ENCODE results near the gene SLC18A3.

The SLC18A3 gene

GRCh38 chr10:49627644-49628247 is 17.6 kb downstream of the SLC18A3 start:
- no peak for DNase-seq (ENCODE audit: low spot score)

DNA sequence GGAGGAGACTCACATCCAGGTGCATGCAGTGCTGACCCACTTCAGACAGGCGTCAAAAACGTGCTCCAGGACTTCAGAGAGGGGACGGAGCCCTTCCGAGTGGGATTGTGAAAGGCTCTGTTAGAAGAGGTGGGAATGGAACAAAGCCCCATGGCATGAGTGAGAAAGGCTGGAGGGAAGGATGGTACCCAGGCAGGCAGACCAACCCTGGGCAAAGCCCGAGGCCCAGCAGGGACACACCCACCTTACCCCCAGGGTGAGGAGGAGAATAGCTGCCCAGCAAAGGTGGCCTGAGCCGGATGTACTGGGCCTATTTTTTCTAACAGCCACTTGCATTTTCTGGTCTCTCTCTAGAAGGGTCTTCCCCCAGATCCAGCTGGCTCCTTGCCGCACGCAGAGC is 18.5 kb downstream of the SLC18A3 start:
- DNase-seq (ENCODE audit: low spot score), result no peak

DNA sequence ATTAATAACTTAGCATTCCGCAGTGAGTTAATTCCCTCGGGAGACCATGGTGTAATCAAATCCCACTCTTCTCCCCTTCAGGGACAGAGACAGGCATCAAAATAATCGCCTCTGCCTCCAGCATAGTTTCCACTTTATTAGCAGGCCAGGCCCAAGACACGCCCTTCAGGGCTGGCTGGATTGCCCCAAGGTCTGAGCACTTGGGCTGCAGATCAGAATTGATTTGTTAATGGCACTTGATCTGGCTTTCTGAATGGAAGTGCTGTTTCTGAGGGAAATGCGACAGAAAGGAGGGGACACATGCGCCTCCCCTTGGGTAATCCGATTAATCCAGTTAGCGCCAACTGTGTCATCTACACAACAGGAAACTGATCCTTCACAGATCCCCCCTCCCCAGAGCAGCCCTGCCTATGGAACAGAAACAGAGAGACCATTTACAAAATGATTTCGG is 19.3 kb downstream of the SLC18A3 start:
- no peak for DNase-seq (ENCODE audit: low spot score)

- no peak for DNase-seq (ENCODE audit: low spot score)
These were observed 21.9 kb downstream of the SLC18A3 start for GRCh38 chr10:49631975-49632374.

GRCh38 chr10:49632406-49633317 is 22.6 kb downstream of the SLC18A3 start:
- no peak for DNase-seq (ENCODE audit: low spot score)

GRCh38 chr10:49633327-49634068 is 23.4 kb downstream of the SLC18A3 start:
- DNase-seq (ENCODE audit: low spot score), result no peak

DNA sequence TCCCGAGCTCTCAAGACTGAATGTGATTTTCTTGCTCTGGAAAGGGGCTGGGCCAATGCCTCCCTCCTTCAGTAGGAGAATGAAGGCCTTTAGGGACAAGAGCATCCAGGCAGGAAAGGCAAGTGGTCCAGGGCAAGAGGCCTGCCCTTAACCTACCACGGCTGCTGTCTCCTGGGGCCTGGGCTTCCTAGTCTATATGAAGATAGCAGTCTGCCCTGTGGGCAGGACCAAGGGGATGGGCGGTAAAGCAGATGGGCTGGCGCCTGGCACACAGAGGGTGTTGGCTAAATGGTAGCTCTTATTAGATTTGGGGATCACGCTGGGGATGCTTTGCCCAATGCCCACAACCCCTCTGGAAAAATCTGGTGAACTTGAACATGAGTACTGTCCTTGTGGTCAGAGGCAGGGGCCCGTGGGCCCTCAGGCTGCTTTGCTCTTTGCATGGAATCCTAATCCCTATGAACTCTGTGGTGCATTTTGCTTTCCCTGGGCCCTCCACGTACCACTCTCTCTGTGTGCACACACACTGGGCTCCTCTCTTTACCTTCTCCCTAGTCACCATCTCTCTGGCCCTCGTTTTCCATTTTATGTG is 24.1 kb downstream of the SLC18A3 start:
- DNase-seq (ENCODE audit: low spot score), result no peak

GRCh38 chr10:49642311-49642710 is 32.2 kb downstream of the SLC18A3 start:
- no peak for DNase-seq (ENCODE audit: low spot score)

GRCh38 chr10:49643241-49644034 is 33.3 kb downstream of the SLC18A3 start:
- no peak for DNase-seq (ENCODE audit: low spot score)

- DNase-seq (ENCODE audit: low spot score), result no peak
These were observed 34.0 kb downstream of the SLC18A3 start for GRCh38 chr10:49644035-49644646.

- DNase-seq (ENCODE audit: low spot score), result no peak
These were observed 35.3 kb downstream of the SLC18A3 start for GRCh38 chr10:49645417-49645816.

GRCh38 chr10:49645871-49646870 is 36.1 kb downstream of the SLC18A3 start:
- DNase-seq (ENCODE audit: low spot score), result no peak

- DNase-seq (ENCODE audit: low spot score), result no peak
These were observed 37.4 kb downstream of the SLC18A3 start for GRCh38 chr10:49647554-49647953.

- no peak for DNase-seq (ENCODE audit: low spot score)
These were observed 38.1 kb downstream of the SLC18A3 start for GRCh38 chr10:49647985-49648795.

- DNase-seq (ENCODE audit: low spot score), result no peak
These were observed 39.2 kb downstream of the SLC18A3 start for GRCh38 chr10:49649294-49649693.

GRCh38 chr10:49649936-49650723 is 40.0 kb downstream of the SLC18A3 start:
- no peak for DNase-seq (ENCODE audit: low spot score)

GRCh38 chr10:49650724-49651034 is 40.6 kb downstream of the SLC18A3 start:
- no peak for DNase-seq (ENCODE audit: low spot score)
